Breast epithelium (tissue), 3 donors: Measurements from ENCODE around the gene TM4SF4.

Source experiments
- CTCF ChIP-seq, 3 donors: fragments of 450-650 bp; IDR thresholded peaks; one replicate each; pipeline ENCODE4 v1.5.1; 2016 to 2017; ENCODE audit warnings: antibody characterized with exemption in 3 of 3, mild to moderate bottlenecking in 3 of 3, moderate library complexity in 3 of 3
- POLR2AphosphoS5 ChIP-seq, 3 donors: sonication (generic); formaldehyde crosslinking; IDR thresholded peaks; one replicate each; pipeline ENCODE4 v1.6.1; 2017; ENCODE audit warnings: antibody characterized with exemption in 3 of 3

- no peak for TF ChIP-seq CTCF (IDR thresholded peaks at IDR 0.05)
- no peak for TF ChIP-seq POLR2AphosphoS5 (IDR thresholded peaks at IDR 0.05)
Measured at GRCh38 chr3:149452036-149452435, 22.5 kb upstream of the TM4SF4 start.
